K562 (cell line): ENCODE results near the gene RNF20. TPM values are rescaled to one million over a fixed set of nuclear protein-coding genes. Genes with fewer than 3 reads are reported as not detected.

Experiments
- ATAC-seq: fragments of 200-7000 bp; cut with Tn5 transposase; 3 replicates; pipeline ENCODE4 v1.9.1; 2020; ENCODE audit warnings: moderate library complexity
- BruUV-seq: library from RNA; stranded (reverse); fragments of 400-500 nt; replicated peaks from 2 replicates; lab custom pipeline; 2021; lab: Mats Ljungman, UMichigan
- CTCF ChIA-PET: fragments of 300-600 bp; formaldehyde crosslinking; extraction: SDS; loops from one replicate; lab custom pipeline; 2021; ENCODE audit warnings: low intra/inter-chr PET ratio; lab: Yijun Ruan, JAX
- POLR2A ChIA-PET: fragments of 300-600, 350-650 bp; sonication (Branson Sonifier 250); formaldehyde crosslinking; extraction: SDS; loops from one replicate; lab custom pipeline; 2021; ENCODE audit warnings: antibody characterized with exemption, inconsistent platforms; lab: Yijun Ruan, JAX
- DNase-seq, 4 experiments: peaks; one replicate each; pipeline versions ENCODE4 v3.0.0 to v3.0.0-alpha.2; 2011 to 2018; ENCODE audit warnings: low spot score in 3 of 4, mixed read lengths in 3 of 4; ENCODE audit errors: extremely low read depth in 1 of 4
- FAIRE-seq: peaks from 2 replicates; lab custom pipeline; 2011; peaks lifted over from hg19 to GRCh38; lab: Jason Lieb, UNC
- H2AFZ ChIP-seq: 2 replicates; pipeline ENCODE4 v1.6.0; 2011; ENCODE audit warnings: low read depth, low read length, control low read depth, inconsistent platforms
- H3K27ac ChIP-seq: fragments of 200-600 bp; 3 replicates; pipeline ENCODE4 v1.8.0; 2011; ENCODE audit warnings: low read depth, mild to moderate bottlenecking, control low read depth, inconsistent platforms, low read length, moderate library complexity, mixed read lengths; ENCODE audit errors: extremely low read depth
- H3K27me3 ChIP-seq, 2 experiments: fragments of 300-600 bp in 1 of 2; 2 replicates in 1 of 2; 3 replicates in 1 of 2; pipeline versions ENCODE4 v1.6.0 to v1.8.0; 2011; ENCODE audit warnings: inconsistent platforms in 2 of 2, low read length in 2 of 2, mild to moderate bottlenecking in 1 of 2, mixed read lengths in 1 of 2, moderate library complexity in 1 of 2; ENCODE audit not compliant: control insufficient read depth in 2 of 2, insufficient read depth in 2 of 2
- H3K36me3 ChIP-seq: fragments of 300-600 bp; 3 replicates; pipeline ENCODE4 v1.8.0; 2011; ENCODE audit warnings: mild to moderate bottlenecking, low read length, inconsistent platforms; ENCODE audit not compliant: control insufficient read depth, insufficient read depth
- H3K4me1 ChIP-seq, 2 experiments: fragments of 200-600 bp in 1 of 2; replicated peaks in 1 of 2; 2 replicates in 1 of 2; 3 replicates in 1 of 2; pipeline versions ENCODE4 v1.5.1 to v1.8.0; 2011; ENCODE audit warnings: inconsistent platforms in 2 of 2, low read length in 2 of 2, mild to moderate bottlenecking in 1 of 2, mixed read lengths in 1 of 2, moderate library complexity in 1 of 2; ENCODE audit not compliant: control insufficient read depth in 2 of 2, insufficient read depth in 2 of 2
- H3K4me2 ChIP-seq: 2 replicates; pipeline ENCODE4 v1.6.1; 2011; ENCODE audit warnings: low read length, control low read depth, inconsistent platforms, mixed read lengths; ENCODE audit not compliant: insufficient read depth
- H3K4me3 ChIP-seq: fragments of 200-600 bp; sonication (generic), shearing (Covaris generic); 2 replicates; pipeline ENCODE4 v1.5.1; 2016; ENCODE audit warnings: control low read depth, inconsistent platforms
- H3K79me2 ChIP-seq: fragments of 200-600 bp; 3 replicates; pipeline ENCODE4 v1.8.0; 2011; ENCODE audit warnings: low read length, inconsistent platforms; ENCODE audit not compliant: control insufficient read depth, insufficient read depth
- H3K9ac ChIP-seq, 2 experiments: 2 replicates each; pipeline versions ENCODE4 v1.6.0 to v1.6.1; 2011; ENCODE audit warnings: low read depth in 2 of 2, low read length in 2 of 2, control low read depth in 1 of 2, inconsistent platforms in 1 of 2, mild to moderate bottlenecking in 1 of 2, mixed read lengths in 1 of 2; ENCODE audit not compliant: insufficient read depth in 1 of 2
- H3K9me1 ChIP-seq: one replicate; pipeline ENCODE4 v1.6.0; 2011; ENCODE audit warnings: inconsistent platforms, mild to moderate bottlenecking, low read length, moderate library complexity; ENCODE audit not compliant: control insufficient read depth, insufficient read depth
- H3K9me3 ChIP-seq: replicated peaks from 2 replicates; pipeline ENCODE4 v1.5.1; 2011; ENCODE audit warnings: low read depth, low read length, inconsistent platforms; ENCODE audit not compliant: control insufficient read depth, insufficient read depth
- H4K20me1 ChIP-seq: replicated peaks from 2 replicates; pipeline ENCODE4 v1.6.1; 2011; ENCODE audit warnings: low read length, inconsistent platforms, mixed read lengths; ENCODE audit not compliant: control insufficient read depth, insufficient read depth
- BHLHE40 ChIP-seq: IDR thresholded peaks from 2 replicates; pipeline ENCODE4 v1.6.1; 2011; ENCODE audit warnings: low read length, improper control_type of control experiment
- EP300 ChIP-seq: IDR thresholded peaks from 2 replicates; pipeline ENCODE4 v1.6.1; 2012; ENCODE audit warnings: low read length, improper control_type of control experiment
- FOXO4 ChIP-seq: fragments of 450-650 bp; formaldehyde crosslinking; IDR thresholded peaks from 2 replicates; pipeline ENCODE4 v1.4.0; 2020; ENCODE audit warnings: mild to moderate bottlenecking, moderate library complexity
- KLF13 ChIP-seq: fragments of 450-650 bp; IDR thresholded peaks from 2 replicates; pipeline ENCODE4 v1.6.1; 2016; ENCODE audit warnings: missing genetic modification characterization, low read depth, mild to moderate bottlenecking, missing compliant biosample characterization, moderate library complexity, borderline replicate concordance
- RUNX1 ChIP-seq: sonication (generic); IDR thresholded peaks from 2 replicates; pipeline ENCODE4 v1.6.1; 2016; ENCODE audit warnings: antibody characterized with exemption, low read depth
- SAP30 ChIP-seq: fragments of 200-600 bp; sonication (generic); IDR thresholded peaks from 2 replicates; pipeline ENCODE4 v1.6.1; 2012; ENCODE audit warnings: borderline replicate concordance, low read depth, mild to moderate bottlenecking, moderate library complexity, low read length, control low read depth, inconsistent platforms; ENCODE audit not compliant: insufficient read depth, poor library complexity, severe bottlenecking
- SETDB1 ChIP-seq: IDR thresholded peaks from one replicate; pipeline ENCODE4 v1.6.1; 2012; ENCODE audit warnings: low read length, control low read depth, inconsistent platforms
- SLC30A9 ChIP-seq: fragments of 250-450 bp; sonication (Bioruptor Pico); IDR thresholded peaks from 2 replicates; pipeline ENCODE4 v1.8.0; 2022; ENCODE audit warnings: mild to moderate bottlenecking, moderate library complexity
- TCF3 ChIP-seq: sonication (generic); formaldehyde crosslinking; IDR thresholded peaks from 2 replicates; pipeline ENCODE4 v1.4.0; 2020; ENCODE audit warnings: mild to moderate bottlenecking, missing genetic modification reagents
- TFAM ChIP-seq: fragments of 250-450 bp; sonication (Bioruptor Pico); conservative IDR thresholded peaks from 2 replicates; pipeline ENCODE4 v1.5.0; 2021; ENCODE audit warnings: mild to moderate bottlenecking, moderate library complexity
- ZNF12 ChIP-seq: sonication (generic); formaldehyde crosslinking; IDR thresholded peaks from 2 replicates; pipeline ENCODE4 v1.4.0; 2020; ENCODE audit warnings: mild to moderate bottlenecking, missing genetic modification reagents
- ZNF592 ChIP-seq: fragments of 450-650 bp; IDR thresholded peaks from 2 replicates; pipeline ENCODE4 v1.6.1; 2017; ENCODE audit warnings: antibody characterized with exemption, mild to moderate bottlenecking
- in situ Hi-C: fragments of 300-500 bp; cut with MboI; formaldehyde crosslinking; loops from 4 replicates; pipeline ENCODE4 v1.15.0; 2018; ENCODE audit warnings: inconsistent platforms, mixed read lengths
- intact Hi-C: fragments of 100-400 bp; cut with micrococcal nuclease; formaldehyde crosslinking; loops from 2 replicates; pipeline ENCODE4 v1.14.2; 2022
- polyA plus RNA-seq, 8 experiments: library from polyadenylated mRNA; depleted of rRNA in 4 of 8; stranded (reverse) in 5 of 8; unstranded in 3 of 8; fragments of >200 nt; fragmentation: Nextera tagmentation in 2 of 8; fragmentation: Illumina TruSeq in 1 of 8; extraction: Ambion mirVana in 2 of 8; extraction: Trizol in 1 of 8; gene quantifications; 2 replicates each; pipeline versions ENCODE4 v1.2.1 to v1.2.3, GENCODE V29; 2011 to 2014; ENCODE audit warnings: inconsistent platforms in 1 of 8, missing spikeins in 1 of 8
- total RNA-seq, 7 experiments: library from RNA; depleted of rRNA in 6 of 7; stranded (reverse); fragments of >200 nt in 6 of 7; fragmentation: Illumina TruSeq in 2 of 7; extraction: Trizol in 2 of 7; gene quantifications; 2 replicates each; pipeline versions ENCODE4 v1.2.1 to v1.2.3, GENCODE V29; 2011 to 2021; ENCODE audit warnings: low replicate concordance in 1 of 7
- TF ChIP-seq, protein P1 (sequence below), 2 experiments: fragments of 450-650 bp; IDR thresholded peaks; 2 replicates each; pipeline ENCODE4 v1.6.1; 2018; ENCODE audit warnings: mild to moderate bottlenecking in 2 of 2, low read depth in 1 of 2; ENCODE audit not compliant: partially characterized antibody in 2 of 2

RNF20 gene
- total and polyA plus RNA-seq, 9 of the 15 experiments (the other 6 are each of a cell fraction or from before 2014, with no cell fraction given) = 5.5 to 25.0 (median 22.1) TPM

GRCh38 chr9:101504188-101504587 is 29.5 kb upstream of the RNF20 start:
- Histone ChIP-seq H3K27me3 (peaks cover 0 to 4% of the 10 kb centered on the region in 2 experiments; a peak in 1 of 5 replicates), H3K27ac (no peak overlapping the region), H3K9ac (no peak overlapping the region), H2AFZ (no peak overlapping the region), H3K9me3 (no peaks in the 10 kb centered on the region), H3K4me2 (no peak overlapping the region), H4K20me1 (no peaks in the 10 kb centered on the region), H3K36me3 (no peaks in the 10 kb centered on the region), H3K4me1 (no peaks in the 10 kb centered on the region), H3K4me3 (no peak overlapping the region), H3K9me1 (no peaks in the 10 kb centered on the region), H3K79me2 (no peaks in the 10 kb centered on the region)
- intact Hi-C loops = no loop called here
- BruUV-seq = no TSS peak
- FAIRE-seq (no peak), ATAC-seq (no peak), DNase-seq (no peak)
- ChIA-PET POLR2A (no interaction called here), CTCF (no interaction called here)
- in situ Hi-C loops = no loop called here
- TF ChIP-seq, protein P1, sequence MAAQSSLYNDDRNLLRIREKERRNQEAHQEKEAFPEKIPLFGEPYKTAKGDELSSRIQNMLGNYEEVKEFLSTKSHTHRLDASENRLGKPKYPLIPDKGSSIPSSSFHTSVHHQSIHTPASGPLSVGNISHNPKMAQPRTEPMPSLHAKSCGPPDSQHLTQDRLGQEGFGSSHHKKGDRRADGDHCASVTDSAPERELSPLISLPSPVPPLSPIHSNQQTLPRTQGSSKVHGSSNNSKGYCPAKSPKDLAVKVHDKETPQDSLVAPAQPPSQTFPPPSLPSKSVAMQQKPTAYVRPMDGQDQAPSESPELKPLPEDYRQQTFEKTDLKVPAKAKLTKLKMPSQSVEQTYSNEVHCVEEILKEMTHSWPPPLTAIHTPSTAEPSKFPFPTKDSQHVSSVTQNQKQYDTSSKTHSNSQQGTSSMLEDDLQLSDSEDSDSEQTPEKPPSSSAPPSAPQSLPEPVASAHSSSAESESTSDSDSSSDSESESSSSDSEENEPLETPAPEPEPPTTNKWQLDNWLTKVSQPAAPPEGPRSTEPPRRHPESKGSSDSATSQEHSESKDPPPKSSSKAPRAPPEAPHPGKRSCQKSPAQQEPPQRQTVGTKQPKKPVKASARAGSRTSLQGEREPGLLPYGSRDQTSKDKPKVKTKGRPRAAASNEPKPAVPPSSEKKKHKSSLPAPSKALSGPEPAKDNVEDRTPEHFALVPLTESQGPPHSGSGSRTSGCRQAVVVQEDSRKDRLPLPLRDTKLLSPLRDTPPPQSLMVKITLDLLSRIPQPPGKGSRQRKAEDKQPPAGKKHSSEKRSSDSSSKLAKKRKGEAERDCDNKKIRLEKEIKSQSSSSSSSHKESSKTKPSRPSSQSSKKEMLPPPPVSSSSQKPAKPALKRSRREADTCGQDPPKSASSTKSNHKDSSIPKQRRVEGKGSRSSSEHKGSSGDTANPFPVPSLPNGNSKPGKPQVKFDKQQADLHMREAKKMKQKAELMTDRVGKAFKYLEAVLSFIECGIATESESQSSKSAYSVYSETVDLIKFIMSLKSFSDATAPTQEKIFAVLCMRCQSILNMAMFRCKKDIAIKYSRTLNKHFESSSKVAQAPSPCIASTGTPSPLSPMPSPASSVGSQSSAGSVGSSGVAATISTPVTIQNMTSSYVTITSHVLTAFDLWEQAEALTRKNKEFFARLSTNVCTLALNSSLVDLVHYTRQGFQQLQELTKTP (IDR thresholded peaks at IDR 0.05; ENCODE audit: low read depth in 1 of 2, partially characterized antibody in 2 of 2) = no peak
- TF ChIP-seq KLF13 (no peak), SLC30A9 (no peak), ZNF12 (CRISPR knock-in tag) (no peak), TCF3 (no peak), SETDB1 (no peak), BHLHE40 (no peak), FOXO4 (CRISPR knock-in tag) (no peak), TFAM (CRISPR knock-in tag) (no peak), EP300 (no peak), SAP30 (no peak), ZNF592 (no peak), RUNX1 (no peak)
